Measurements from ENCODE around the gene AUTS2. TPM values are rescaled to one million over a fixed set of nuclear protein-coding genes. Genes with fewer than 3 reads are reported as not detected.

The AUTS2 gene
- total and polyA plus RNA-seq, 2 of the 8 experiments (the other 6 are each of a cell fraction or from before 2014, with no cell fraction given) = 25.9 to 101 TPM

DNA sequence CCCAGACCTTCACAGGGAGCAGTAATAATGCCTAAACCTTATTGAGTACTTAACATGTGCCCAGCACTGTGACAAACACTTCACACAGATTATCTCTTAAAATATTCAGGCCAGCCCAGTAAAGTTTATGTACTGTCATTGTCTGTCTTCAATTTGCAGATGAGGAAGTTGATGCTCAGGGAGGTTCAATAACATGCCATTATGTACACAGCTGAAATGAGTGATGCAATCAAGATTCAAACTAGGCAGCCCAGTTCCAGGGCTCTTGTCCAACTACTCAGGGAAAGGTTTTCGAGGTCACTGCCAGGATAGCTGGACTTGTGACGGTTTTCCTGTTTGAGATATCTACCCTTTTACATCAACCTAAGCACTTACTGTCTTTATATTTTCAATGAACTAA, 56.1 kb downstream of the AUTS2 start:
- Histone ChIP-seq H2BK5ac (ENCODE audit: low read depth, low read length) (no peak overlapping the region), H3K79me2 (ENCODE audit: control insufficient read depth in 1 of 2, insufficient read depth in 2 of 2, low read length in 2 of 2) (no peaks in the 10 kb centered on the region), H3K4ac (replicated peaks; ENCODE audit: insufficient read length, low read depth, low read length) (no peak overlapping the region), H3K14ac (ENCODE audit: insufficient read length) (no peak overlapping the region), H2BK15ac (ENCODE audit: low read length) (no peak overlapping the region), H2AFZ (ENCODE audit: low read length) (no peak overlapping the region), H3K27ac (ENCODE audit: low read depth, low read length) (no peak overlapping the region), H3K4me1 (replicated peaks in 1 of 4; ENCODE audit: control insufficient read depth in 3 of 4, insufficient read depth in 4 of 4, low read length in 3 of 4) (peaks cover 4 to 22% (median 7%) of the 10 kb centered on the region in 4 experiments; a peak in 4 of 7 replicates), H4K91ac (replicated peaks; ENCODE audit: insufficient read length, low read length) (no peak overlapping the region), H2BK12ac (ENCODE audit: low read depth, low read length) (no peak overlapping the region; the same call in 1 of the 2 replicates), H3K4me2 (ENCODE audit: insufficient read depth in 1 of 2, low read depth in 2 of 2, low read length in 2 of 2) (0 out of 4 replicates have a peak overlapping the region, but pooled peaks of 1 of the 2 experiments have one; percentile 32), H2AK5ac (ENCODE audit: low read depth, low read length) (no peak overlapping the region), H4K8ac (ENCODE audit: extremely low read depth, insufficient read depth, low read length) (no peak overlapping the region), H3K23ac (ENCODE audit: insufficient read length) (no peak overlapping the region), H3K27me3 (replicated peaks in 1 of 4; ENCODE audit: control insufficient read depth in 3 of 4, extremely low read depth in 1 of 4, insufficient read depth in 3 of 4, low read length in 3 of 4) (peaks cover 0 to 2% (median 0%) of the 10 kb centered on the region in 4 experiments; a peak in 1 of 7 replicates), H3K4me3 (ENCODE audit: extremely low read depth in 1 of 4, insufficient read depth in 2 of 4, low read depth in 3 of 4, low read length in 4 of 4) (no peak overlapping the region), H4K20me1 (replicated peaks in 1 of 2; ENCODE audit: control insufficient read depth in 1 of 2, insufficient read depth in 2 of 2, low read length in 2 of 2) (no peaks in the 10 kb centered on the region), H4K5ac (ENCODE audit: insufficient read length, low read depth, low read length) (no peak overlapping the region), H3K36me3 (ENCODE audit: control insufficient read depth in 2 of 4, insufficient read depth in 4 of 4, low read length in 3 of 4) (no peaks in the 10 kb centered on the region), H3K23me2 (ENCODE audit: low read depth, low read length) (no peaks in the 10 kb centered on the region), H3K9ac (replicated peaks in 1 of 4; ENCODE audit: extremely low read depth in 1 of 4, low read depth in 3 of 4, low read length in 3 of 4) (no peak overlapping the region), H3K18ac (ENCODE audit: extremely low read depth, low read length) (no peak overlapping the region), H3K9me3 (ENCODE audit: insufficient read depth in 2 of 2, low read depth in 1 of 2, low read length in 1 of 2) (no peaks in the 10 kb centered on the region), H2BK120ac (replicated peaks; ENCODE audit: low read depth, low read length) (no peak overlapping the region), H3K56ac (replicated peaks; ENCODE audit: insufficient read length, low read depth, low read length) (no peak overlapping the region), H2BK20ac (ENCODE audit: low read length) (no peak overlapping the region), H3K79me1 (ENCODE audit: low read depth, low read length) (peaks cover 3% of the 10 kb centered on the region; the same call in 1 of the 2 replicates)
- FAIRE-seq (no peak), DNase-seq (ENCODE audit: low read depth in 1 of 2, low spot score in 2 of 2) (no peak)
- WGBS, 2 experiments (ENCODE audit: extremely low coverage in 1 of 2, insufficient coverage in 1 of 2, insufficient read length in 1 of 2, insufficient replicate concordance in 2 of 2, low coverage in 1 of 2, low lambda C conversion rate in 2 of 2, missing lambda C conversion rate in 1 of 2) = 85% methylated on average over 2 of the region's 2 CpGs; no CpG with 5 or more reads in 1 of the 2 experiments
- ChIA-PET CTCF (ENCODE audit: partially characterized antibody) (interaction anchor here (0.7 to 1.1 kb wide), 4 partner anchors 14 to 61 kb away, joined by 3 to 4 read pairs (median 3); no protein-coding TSS in a partner anchor), POLR2A (ENCODE audit: partially characterized antibody) (no interaction called here)
- TF ChIP-seq RAD21 (IDR thresholded peaks at IDR 0.05 in 1 of 2, conservative IDR thresholded peaks at IDR 0.05 in 1 of 2; ENCODE audit: low read depth in 2 of 2, low read length in 2 of 2) = no peak
- 0 out of 2 replicates have a peak, but pooled peaks have one; percentile 39 for TF ChIP-seq CEBPB (IDR thresholded peaks at IDR 0.05; ENCODE audit: low read depth, low read length)
